NB4 (cell line): Measurements from ENCODE around the gene VAV3.

ENCODE experiments used
- MAX ChIP-seq: IDR thresholded peaks from 2 replicates; pipeline ENCODE4 v1.6.1; 2011; ENCODE audit warnings: low read depth, low read length
- POLR2A ChIP-seq: IDR thresholded peaks from 2 replicates; pipeline ENCODE4 v1.6.1; 2011; ENCODE audit warnings: mild to moderate bottlenecking; ENCODE audit not compliant: insufficient read length; ENCODE audit errors: extremely low read depth
- TF ChIP-seq, protein P1 (sequence below): IDR thresholded peaks from one replicate; pipeline ENCODE4 v1.5.1; 2012; ENCODE audit warnings: low read depth, low read length

- TF ChIP-seq, protein P1, sequence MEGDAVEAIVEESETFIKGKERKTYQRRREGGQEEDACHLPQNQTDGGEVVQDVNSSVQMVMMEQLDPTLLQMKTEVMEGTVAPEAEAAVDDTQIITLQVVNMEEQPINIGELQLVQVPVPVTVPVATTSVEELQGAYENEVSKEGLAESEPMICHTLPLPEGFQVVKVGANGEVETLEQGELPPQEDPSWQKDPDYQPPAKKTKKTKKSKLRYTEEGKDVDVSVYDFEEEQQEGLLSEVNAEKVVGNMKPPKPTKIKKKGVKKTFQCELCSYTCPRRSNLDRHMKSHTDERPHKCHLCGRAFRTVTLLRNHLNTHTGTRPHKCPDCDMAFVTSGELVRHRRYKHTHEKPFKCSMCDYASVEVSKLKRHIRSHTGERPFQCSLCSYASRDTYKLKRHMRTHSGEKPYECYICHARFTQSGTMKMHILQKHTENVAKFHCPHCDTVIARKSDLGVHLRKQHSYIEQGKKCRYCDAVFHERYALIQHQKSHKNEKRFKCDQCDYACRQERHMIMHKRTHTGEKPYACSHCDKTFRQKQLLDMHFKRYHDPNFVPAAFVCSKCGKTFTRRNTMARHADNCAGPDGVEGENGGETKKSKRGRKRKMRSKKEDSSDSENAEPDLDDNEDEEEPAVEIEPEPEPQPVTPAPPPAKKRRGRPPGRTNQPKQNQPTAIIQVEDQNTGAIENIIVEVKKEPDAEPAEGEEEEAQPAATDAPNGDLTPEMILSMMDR, result no peak
- TF ChIP-seq POLR2A, result no peak
- no peak for TF ChIP-seq MAX
Measured at GRCh38 chr1:107689159-107689558, 275.8 kb downstream of the VAV3 start.
